Endometrium (tissue), 2 donors: Measurements from ENCODE around the gene CRYBG1.
"Not testable (repeated sequence)": the region's sequence is repeated elsewhere in the genome, so short reads cannot be mapped to it uniquely, and the experiment has no call there.

Source experiments
- FAIRE-seq: peaks from 2 replicates; lab custom pipeline; 2012; peaks lifted over from hg19 to GRCh38; lab: Jason Lieb, UNC
- donor health status: control.
- donor health status: control.

The CRYBG1 gene

DNA sequence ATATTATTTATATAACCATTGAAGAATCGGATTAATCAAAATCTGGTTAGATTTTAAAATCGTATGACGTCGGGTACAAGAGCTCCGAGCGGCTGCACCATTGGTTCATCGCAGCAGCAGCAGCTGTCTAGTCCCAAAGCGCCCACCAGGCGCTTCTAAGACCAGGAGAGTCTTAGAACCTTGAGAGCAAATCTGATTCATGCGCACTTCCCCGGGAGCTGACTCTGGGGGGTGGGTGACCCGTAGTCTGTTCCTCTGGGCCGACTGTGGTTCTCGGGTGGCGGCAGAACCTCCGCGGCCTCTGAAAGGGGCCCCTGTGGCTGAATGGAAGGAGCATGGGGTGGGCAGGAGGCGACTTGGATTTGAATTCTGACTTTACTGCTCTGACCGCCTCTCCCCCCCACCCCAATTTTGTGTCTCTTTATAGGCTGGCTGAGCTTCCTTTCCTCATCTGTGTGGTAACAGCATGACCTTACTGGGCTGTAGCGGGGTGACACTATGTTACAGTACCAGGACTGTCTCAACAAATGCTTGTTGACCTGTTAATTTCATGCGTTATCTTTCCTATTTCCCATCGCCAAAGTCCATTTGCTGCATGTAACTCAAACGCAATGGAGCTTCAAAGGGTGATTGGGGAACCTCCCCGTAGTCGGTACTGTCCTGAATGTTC, 149.0 kb downstream of the CRYBG1 start:
- no peak for FAIRE-seq

DNA sequence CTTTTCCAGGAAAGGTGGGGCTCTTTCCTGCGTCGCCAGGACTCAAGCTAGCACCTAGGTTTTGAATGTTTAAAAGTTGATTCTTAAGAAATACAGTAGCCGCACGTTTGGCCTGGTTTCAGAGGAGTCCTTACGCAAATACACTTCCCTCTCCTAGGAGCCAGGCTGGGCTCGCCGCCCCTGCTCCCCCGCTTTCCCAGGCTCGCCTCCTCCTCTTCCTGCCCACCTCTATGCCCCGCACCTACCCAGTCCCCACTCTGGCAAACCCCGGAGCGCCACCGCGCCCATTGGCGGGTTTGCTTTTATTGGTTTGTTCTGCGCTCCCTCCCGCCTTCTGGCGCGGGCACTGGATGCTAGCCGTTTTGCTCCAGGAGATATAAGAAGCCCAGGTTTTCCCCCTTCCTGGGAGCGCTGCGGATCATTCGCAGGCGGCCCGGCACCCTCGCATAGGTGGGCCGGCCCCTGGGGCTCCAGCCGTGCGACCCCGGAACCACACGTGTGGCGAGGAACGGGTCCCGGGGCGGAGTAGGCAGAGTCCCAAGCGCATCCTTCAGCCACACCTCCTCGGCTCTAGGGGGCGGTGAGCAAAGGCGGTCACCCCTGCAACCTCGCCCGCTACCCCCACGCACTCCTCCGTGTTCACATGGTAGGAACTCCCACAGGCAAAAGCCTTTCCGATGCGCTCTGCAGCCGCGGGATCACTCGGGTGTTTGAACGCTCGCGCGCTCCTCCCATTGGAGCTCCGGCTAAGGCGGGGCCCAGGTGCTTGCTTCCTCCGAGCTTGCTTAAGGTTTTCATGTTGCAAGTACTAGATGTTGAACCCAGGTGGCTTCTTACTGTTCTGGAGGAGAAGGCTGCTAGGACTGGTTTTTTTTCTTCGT, 149.8 kb downstream of the CRYBG1 start:
- FAIRE-seq = no peak

DNA sequence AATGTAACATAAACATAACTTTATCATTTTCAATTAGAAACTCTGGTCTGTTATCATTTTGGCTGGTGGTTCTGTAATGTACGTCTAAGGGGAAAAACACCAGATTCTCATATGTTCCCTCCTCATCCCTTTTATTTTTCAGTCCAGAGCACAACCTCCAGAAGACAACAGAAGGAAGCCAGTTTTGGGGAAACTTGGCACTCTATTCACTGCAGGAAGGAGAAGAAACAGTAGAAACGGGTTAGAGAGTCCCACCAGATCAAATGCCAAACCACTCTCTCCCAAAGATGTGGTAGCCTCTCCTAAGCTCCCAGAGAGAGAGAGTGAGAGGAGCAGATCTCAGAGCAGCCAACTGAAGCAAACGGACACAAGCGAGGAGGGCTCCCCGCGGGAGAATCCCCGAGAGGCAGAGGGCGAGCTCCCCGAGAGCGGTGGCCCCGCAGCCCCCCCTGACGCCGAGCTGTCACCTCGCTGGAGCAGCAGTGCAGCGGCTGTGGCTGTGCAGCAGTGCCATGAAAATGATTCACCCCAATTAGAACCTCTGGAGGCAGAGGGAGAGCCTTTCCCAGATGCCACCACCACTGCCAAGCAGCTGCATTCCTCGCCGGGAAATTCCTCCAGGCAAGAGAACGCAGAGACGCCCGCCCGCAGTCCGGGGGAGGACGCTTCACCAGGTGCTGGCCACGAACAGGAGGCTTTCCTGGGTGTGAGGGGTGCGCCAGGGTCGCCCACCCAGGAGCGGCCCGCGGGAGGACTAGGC, 151.0 kb downstream of the CRYBG1 start:
- no peak for FAIRE-seq

DNA sequence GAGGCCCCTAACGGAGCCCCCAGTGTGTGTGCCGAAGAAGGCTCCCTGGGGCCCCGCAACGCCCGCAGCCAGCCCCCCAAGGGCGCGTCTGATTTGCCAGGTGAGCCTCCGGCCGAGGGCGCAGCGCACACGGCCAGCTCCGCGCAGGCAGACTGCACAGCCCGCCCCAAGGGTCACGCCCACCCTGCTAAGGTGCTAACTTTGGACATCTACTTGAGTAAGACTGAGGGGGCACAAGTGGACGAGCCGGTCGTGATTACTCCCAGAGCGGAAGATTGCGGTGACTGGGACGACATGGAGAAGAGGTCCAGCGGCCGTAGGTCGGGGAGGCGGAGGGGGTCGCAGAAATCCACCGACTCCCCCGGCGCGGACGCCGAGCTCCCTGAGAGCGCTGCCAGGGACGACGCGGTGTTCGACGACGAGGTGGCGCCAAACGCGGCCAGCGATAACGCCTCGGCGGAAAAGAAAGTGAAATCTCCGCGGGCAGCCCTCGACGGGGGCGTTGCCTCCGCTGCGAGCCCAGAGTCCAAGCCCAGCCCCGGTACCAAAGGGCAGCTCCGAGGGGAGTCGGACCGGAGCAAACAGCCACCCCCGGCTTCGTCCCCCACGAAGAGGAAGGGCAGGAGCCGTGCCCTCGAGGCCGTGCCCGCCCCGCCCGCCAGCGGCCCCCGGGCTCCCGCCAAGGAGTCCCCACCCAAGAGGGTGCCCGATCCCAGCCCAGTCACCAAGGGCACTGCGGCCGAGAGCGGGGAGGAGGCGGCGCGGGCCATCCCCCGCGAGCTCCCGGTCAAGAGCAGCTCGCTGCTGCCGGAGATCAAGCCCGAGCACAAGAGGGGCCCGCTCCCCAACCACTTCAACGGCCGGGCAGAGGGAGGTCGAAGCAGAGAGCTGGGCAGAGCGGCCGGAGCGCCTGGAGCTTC, 151.8 kb downstream of the CRYBG1 start:
- FAIRE-seq = no peak

DNA sequence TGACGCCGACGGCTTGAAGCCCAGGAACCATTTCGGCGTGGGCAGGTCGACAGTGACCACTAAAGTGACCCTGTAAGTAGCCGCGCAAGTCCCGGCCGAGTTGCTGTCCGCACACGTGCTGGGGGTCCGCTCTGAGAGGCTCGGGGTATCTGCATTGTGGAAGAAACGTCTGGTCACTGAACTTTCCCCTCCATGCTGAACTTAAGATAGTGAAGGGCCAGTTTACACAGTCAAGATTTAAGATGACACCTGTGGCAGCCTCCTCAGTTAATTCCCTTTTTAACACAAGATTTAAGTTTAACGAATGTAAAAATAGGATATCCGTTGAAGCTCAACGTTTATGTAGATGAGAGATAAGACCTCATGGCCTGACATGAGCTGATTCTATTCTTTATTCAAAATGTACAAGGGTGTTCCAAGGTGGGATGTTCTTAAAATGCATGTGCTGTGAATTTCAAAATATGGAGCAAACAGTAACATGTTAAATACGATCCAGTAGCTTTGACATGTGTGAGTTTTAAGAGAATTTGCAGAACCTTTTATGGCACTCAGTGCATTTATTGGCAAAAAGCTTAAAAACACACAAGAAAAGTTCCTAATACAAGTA, 152.6 kb downstream of the CRYBG1 start:
- no peak for FAIRE-seq

DNA sequence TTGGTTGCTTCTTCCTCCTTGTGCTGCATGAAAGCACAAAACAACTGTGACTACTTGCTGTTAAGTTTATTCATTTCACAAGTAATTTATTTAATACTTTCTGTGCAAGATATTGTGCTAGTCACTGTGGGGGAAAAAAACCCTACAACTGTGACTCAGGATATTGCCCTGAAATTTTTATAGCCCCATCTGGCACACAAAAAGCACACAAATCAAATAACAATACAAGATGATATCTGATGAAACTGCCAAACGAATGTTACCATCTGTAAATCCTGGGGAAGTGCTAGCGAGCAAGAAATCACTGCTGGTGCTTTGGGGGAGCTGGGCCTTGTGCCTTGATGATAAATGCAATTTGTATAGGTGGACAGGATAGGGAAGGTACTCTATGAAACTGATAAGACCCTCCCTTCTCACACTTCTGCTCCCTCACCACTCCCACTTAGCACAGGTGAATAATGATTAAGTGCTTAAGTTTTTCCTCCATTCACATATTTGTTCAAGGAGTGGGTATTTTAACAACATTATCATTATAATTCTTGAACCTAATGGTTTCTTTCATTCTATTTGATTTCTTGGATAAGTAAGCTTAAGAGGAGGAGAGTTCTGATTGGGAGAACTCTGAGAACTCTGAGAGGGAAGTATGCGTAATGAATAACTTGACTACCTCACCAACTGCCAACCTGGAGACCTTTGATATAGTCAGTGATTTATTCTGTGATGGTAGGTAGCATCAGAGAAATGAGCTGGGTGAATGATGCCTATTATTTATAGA, 153.5 kb downstream of the CRYBG1 start:
- no peak for FAIRE-seq

DNA sequence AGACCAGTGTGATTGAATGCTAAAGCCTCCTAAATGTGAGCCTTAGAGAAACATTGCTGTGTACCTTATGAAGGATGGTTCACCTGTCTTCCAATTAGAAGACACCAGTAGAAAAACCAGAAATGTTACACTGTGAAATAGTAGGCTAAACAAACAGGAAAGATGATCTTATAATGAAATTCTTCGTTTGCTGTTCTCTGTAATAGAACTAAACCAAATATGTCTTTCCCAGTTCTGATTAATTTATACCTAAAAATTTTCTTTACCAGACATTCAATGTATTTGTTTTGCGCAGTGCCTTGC, 154.0 kb downstream of the CRYBG1 start:
- FAIRE-seq = no peak

DNA sequence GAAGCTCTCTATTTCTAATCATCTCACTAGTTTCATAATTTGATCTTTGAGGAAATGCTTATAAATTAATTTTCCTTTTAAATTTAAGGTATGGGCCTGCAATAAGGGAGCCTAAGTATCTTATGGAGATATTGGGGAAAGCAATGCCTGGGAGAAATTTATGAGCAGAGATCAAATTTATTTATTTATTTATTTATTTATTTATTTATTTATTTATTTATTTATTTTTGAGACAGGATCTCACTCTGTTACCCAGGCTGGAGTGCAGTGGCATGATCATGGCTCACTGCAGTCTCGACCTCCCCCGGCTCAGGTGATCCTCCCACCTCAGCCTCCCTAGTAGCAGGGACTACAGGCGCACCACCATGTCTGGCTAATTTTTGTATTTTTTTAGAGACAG, 155.1 kb downstream of the CRYBG1 start:
- FAIRE-seq = not testable (repeated sequence)

DNA sequence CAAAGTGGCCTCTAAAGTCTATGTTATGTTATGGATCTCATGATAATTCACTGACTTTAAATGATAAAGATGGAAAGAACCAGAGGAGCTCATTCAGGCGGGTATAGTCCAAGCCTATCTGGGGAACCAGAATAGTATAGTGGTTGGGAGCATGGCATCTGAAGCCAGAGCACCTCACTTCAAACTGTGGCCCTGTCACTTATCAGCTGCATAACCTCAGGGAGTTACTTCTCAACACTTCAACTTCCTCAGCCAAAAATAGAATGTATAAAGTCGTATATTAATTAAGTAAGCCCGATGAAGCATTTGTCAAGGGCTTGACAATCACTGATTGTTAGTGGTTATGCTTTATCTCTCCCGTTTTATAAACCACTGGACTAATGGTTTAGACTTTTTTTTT, 156.1 kb downstream of the CRYBG1 start:
- no peak for FAIRE-seq

DNA sequence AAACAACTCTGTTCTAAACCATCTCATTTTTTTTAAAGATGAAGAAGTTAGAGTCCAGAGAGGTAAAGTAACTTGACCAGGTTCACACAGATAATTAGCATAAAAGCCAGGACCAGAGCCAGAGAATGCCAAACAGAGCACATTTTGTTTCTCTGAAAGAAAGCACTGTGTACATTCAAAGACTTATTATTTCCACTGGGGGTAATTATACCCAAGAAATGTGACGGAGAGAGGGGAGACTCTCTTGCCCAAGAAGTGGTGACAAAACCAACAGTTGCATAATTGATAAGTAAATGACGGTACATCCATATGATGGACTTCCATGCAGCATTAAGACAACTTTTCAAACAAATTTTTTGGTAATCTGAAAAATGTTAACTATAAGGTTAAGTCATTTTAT, 157.2 kb downstream of the CRYBG1 start:
- FAIRE-seq = no peak

DNA sequence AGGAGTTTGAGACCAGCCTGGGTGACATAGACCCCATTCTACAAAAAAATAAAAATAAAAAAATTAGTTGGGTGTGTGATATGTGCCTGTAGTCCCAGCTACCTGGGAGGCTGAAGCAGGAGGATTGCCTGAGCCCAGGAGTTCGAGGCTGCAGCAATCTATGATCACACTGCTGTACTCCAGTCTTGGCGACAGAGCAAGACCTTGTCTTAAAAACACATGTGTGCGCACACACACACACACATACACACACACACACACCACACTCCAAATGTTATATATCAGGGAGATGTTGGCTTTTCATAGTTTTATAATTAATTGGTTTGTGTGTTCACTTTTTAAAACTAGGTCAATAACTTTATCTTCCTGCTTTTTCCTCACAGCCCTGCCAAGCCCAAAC, 158.2 kb downstream of the CRYBG1 start:
- no peak for FAIRE-seq

DNA sequence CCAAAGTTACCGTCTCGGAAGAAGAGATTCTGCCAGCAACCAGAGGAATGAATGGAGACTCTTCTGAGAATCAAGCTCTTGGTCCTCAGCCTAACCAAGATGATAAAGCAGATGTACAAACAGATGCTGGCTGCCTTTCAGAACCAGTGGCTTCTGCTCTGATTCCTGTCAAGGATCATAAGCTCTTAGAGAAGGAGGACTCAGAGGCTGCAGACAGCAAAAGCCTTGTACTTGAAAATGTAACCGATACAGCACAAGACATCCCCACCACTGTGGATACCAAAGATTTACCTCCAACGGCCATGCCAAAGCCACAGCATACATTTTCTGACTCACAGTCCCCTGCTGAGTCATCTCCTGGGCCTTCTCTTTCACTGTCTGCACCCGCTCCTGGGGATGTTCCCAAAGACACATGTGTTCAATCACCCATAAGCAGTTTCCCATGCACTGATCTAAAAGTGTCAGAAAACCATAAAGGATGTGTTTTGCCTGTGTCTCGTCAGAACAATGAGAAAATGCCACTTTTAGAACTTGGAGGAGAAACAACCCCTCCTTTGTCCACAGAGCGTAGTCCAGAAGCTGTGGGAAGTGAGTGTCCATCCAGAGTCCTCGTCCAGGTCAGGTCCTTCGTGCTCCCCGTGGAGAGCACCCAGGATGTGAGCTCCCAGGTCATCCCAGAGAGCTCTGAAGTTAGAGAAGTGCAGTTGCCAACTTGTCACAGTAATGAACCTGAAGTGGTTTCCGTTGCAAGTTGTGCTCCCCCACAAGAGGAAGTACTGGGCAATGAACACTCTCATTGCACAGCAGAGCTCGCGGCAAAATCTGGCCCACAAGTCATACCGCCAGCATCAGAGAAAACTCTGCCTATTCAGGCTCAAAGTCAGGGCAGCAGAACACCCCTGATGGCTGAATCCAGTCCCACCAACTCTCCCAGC, 159.2 kb downstream of the CRYBG1 start:
- FAIRE-seq = no peak

DNA sequence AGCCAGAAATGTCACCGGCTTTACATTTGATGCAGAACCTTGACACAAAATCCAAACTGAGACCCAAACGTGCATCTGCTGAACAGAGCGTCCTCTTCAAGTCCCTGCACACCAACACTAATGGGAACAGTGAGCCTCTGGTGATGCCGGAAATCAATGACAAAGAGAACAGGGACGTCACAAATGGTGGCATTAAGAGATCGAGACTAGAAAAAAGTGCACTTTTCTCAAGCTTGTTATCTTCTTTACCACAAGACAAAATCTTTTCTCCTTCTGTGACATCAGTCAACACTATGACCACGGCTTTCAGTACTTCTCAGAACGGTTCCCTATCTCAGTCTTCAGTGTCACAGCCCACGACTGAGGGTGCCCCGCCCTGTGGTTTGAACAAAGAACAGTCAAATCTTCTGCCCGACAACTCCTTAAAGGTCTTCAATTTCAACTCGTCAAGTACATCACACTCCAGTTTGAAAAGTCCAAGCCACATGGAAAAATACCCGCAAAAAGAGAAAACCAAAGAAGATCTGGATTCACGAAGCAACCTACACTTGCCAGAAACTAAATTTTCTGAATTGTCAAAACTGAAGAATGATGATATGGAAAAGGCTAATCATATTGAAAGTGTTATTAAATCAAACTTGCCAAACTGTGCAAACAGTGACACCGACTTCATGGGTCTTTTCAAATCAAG, 160.3 kb downstream of the CRYBG1 start:
- no peak for FAIRE-seq

DNA sequence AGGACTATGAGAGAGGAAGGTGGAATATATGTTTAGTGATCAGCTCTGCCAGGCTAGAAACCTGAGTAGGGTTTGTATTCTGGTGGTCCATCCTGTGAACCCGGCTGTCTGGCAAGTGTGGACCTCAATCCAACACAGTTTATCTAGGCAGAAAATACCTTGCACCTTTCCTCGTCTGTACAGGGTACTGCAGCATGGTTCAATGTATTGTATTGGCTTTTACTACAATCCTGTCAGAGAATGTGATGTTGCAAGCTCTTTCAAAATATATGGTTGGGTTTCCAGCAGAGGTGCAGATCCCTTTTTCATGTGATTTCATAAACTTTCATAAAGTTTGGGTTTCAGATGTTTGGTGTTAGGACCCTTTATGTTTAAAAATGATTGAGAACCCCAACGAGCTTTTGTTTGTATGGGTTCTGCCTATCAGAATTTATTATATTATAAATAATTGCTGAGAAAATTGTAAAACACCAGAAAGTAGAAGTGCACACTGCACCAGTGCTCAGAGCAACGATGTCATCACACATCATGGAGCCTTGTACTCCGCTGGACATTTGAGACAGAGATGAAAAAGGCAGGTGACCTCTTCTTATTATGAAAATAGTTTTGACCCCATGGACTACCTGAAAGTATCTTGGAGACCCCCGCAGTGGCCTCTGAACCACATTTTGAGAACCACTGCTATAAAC, 162.2 kb downstream of the CRYBG1 start:
- FAIRE-seq = no peak

DNA sequence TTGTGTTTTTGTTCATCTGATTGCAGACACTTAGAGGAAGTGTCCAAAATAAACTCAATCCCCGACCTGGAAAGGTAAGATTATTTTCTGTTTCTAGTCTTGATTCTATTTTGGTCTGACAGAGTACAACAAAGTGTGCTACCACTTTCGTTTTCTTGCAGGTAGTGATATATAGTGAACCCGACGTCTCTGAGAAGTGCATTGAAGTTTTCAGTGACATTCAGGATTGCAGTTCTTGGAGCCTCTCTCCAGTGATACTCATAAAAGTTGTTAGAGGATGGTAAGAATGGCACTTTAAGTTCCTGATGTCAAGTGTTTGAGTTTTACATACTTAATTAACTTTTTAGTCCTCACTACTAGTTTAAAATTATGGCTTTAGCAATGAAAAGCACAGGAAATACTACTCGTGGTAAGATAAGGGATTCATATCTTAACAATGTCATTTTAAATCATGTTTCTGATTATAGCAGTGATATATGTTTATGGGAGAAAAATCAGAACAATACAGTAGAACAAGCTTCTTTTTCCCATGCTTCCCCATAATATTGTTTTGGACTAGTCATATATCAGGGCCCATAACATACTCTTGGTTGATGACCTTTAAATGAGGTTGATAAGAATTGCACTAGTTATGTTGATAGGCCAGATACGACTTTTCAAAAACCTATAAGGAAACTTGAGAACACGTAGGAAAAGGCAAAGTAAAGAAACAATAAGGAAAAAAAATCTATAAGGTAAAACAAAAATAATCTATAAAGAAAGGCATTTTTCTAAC, 164.8 kb downstream of the CRYBG1 start:
- no peak for FAIRE-seq

DNA sequence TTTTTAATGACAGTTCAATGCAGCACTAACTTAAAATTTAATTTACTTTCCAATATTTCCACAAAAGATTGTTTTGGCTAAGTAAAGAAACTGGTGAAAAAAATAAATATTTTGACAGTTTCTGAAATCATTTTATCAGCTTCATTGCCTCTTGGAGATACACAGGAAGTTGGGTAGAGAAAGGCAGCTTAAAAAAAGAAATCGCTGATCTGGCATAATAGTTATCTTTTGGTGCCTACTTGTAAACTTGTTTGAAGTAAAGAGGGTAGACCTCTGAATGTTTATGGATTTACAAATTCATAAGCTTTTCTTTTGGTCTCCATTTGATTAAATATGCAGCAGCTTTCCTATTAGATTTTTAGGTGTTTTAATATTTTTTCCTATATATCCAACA, 165.4 kb downstream of the CRYBG1 start:
- FAIRE-seq = no peak

DNA sequence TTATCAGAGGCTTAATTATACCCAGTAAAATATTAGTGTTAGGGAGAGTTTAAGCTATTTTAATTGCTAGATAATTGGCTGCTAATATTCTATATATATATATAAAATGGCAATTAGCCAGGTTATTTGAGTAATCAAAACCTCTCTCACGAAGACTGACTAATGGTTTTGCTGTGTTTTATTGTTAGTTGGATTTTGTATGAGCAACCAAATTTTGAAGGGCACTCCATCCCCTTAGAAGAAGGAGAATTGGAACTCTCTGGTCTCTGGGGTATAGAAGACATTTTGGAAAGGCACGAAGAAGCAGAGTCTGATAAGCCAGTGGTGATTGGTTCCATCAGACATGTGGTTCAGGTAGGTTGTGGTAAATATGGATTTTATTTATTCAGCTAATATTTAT, 166.6 kb downstream of the CRYBG1 start:
- no peak for FAIRE-seq

DNA sequence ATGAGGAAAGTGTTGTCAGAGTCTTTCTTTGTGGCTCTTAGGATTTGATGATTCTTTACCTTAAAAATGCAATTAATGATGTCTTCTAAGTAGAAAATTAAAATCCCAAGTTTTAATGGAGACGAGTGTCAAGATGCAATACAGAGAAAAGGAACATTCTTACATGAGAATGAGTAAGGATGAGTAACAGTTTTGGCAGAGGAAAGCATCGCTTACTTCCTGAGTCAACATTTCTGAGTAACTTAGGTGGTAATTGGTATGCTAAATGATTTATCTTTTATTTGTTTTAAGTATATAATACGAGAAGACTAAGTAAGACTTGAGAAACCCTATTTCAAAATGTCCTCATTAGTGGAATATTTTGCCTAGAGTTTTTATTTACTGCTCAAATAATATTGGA, 167.5 kb downstream of the CRYBG1 start:
- no peak for FAIRE-seq
